Mammary epithelial cell (primary cell): Measurements from ENCODE around the gene SP2.

Experiments
- CTCF ChIP-seq, 2 donors: IDR thresholded peaks in 1 of 2; conservative IDR thresholded peaks in 1 of 2; 2 replicates each; pipeline ENCODE4 v1.5.1; 2011 to 2012; ENCODE audit warnings: inconsistent platforms in 2 of 2, low read length in 2 of 2, mild to moderate bottlenecking in 2 of 2, control low read depth in 1 of 2, low read depth in 1 of 2; ENCODE audit not compliant: insufficient read depth in 1 of 2; ENCODE audit errors: extremely low read depth in 1 of 2
- EZH2 ChIP-seq: IDR thresholded peaks from 2 replicates; pipeline ENCODE4 v1.6.1; 2012; ENCODE audit warnings: low read length, inconsistent platforms, borderline replicate concordance

DNA sequence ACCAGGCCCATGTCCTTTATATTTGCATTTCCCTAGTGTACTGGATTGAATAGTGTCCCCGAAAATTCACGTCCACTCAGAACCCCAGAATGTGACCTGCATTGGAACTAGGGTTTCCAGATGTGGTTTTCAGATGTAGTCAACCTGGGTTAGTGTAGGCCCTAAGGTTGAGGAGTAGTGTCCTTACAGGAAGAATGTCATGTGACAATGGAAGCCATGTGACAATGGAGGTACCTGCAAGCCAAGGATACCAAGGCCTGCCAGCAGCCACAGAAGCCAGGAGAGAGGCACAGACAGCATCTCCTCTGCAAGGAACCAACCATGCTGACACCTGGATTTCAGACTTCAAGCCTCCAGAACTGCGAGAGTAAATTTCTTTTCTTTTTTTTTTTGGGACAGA is 66.9 kb downstream of the SP2 start:
- TF ChIP-seq CTCF (conservative IDR thresholded peaks at IDR 0.05 in 1 of 2, IDR thresholded peaks at IDR 0.05 in 1 of 2; ENCODE audit: extremely low read depth in 1 of 2, insufficient read depth in 1 of 2, low read depth in 1 of 2, low read length in 2 of 2), result no peak
- TF ChIP-seq EZH2, result no peak
